ENCODE data around the gene SPR.
A peak's percentile ranks its signal among the peaks of the same experiment; 100 is the strongest.

Gene SPR

GRCh38 chr2:72883356-72883962, 3.7 kb upstream of the SPR start:
- H3K9ac ChIP-seq (ENCODE audit: low read length) = no peak overlapping the region

GRCh38 chr2:72886505-72887031, 640 bp upstream of the SPR start:
- Histone ChIP-seq H3K79me2 (ENCODE audit: insufficient read depth, low read length) (no peaks in the 10 kb centered on the region), H3K9me2 (replicated peaks; ENCODE audit: insufficient read depth, low read length) (no peaks in the 10 kb centered on the region), H3F3A (ENCODE audit: insufficient read depth) (no peaks in the 10 kb centered on the region), H2AFZ (ENCODE audit: low read depth, low read length, severe bottlenecking) (no peak overlapping the region), H3K4me2 (ENCODE audit: low read depth, low read length, poor library complexity, severe bottlenecking) (no peak overlapping the region), H3K9me3 (ENCODE audit: insufficient read depth, low read length) (no peaks in the 10 kb centered on the region), H3K36me3 (ENCODE audit: low read length) (no peaks in the 10 kb centered on the region), H3K4me3 (ENCODE audit: insufficient read depth, low read length, poor library complexity, severe bottlenecking) (no peak overlapping the region), H3K27me3 (ENCODE audit: low read length) (no peaks in the 10 kb centered on the region), H3K27ac (ENCODE audit: low read depth, low read length) (no peak overlapping the region), H3K9ac (ENCODE audit: low read length) (no peak overlapping the region), H4K20me1 (ENCODE audit: low read depth, low read length) (no peaks in the 10 kb centered on the region)
- no peak for TF ChIP-seq EZH2phosphoT487 (conservative IDR thresholded peaks at IDR 0.05; ENCODE audit: low read length)
- no peak for TF ChIP-seq CTCF (IDR thresholded peaks at IDR 0.05; ENCODE audit: insufficient read depth, low read length, poor library complexity, severe bottlenecking)

More at GRCh38 chr2:72883356-72883962, 3.7 kb upstream of the SPR start:
- H3K79me2 ChIP-seq (ENCODE audit: insufficient read depth, low read length) = no peaks in the 10 kb centered on the region
- no peaks in the 10 kb centered on the region for H3K9me2 ChIP-seq (replicated peaks; ENCODE audit: insufficient read depth, low read length)
- no peak overlapping the region for H3K4me3 ChIP-seq (ENCODE audit: insufficient read depth, low read length, poor library complexity, severe bottlenecking)
- H3K9me3 ChIP-seq (ENCODE audit: insufficient read depth, low read length) = no peaks in the 10 kb centered on the region
- no peak overlapping the region for H3K27ac ChIP-seq (ENCODE audit: low read depth, low read length)
- no peaks in the 10 kb centered on the region for H4K20me1 ChIP-seq (ENCODE audit: low read depth, low read length)
- H3F3A ChIP-seq (ENCODE audit: insufficient read depth) = no peaks in the 10 kb centered on the region
- no peak overlapping the region for H2AFZ ChIP-seq (ENCODE audit: low read depth, low read length, severe bottlenecking)
- H3K36me3 ChIP-seq (ENCODE audit: low read length) = no peaks in the 10 kb centered on the region
- no peak overlapping the region for H3K4me2 ChIP-seq (ENCODE audit: low read depth, low read length, poor library complexity, severe bottlenecking)
- no peaks in the 10 kb centered on the region for H3K27me3 ChIP-seq (ENCODE audit: low read length)
- TF ChIP-seq CTCF (IDR thresholded peaks at IDR 0.05; ENCODE audit: insufficient read depth, low read length, poor library complexity, severe bottlenecking) (no peak), EZH2phosphoT487 (conservative IDR thresholded peaks at IDR 0.05; ENCODE audit: low read length) (no peak)

GRCh38 chr2:72887740-72888437, 681 bp downstream of the SPR start:
- no peaks in the 10 kb centered on the region for H3F3A ChIP-seq (ENCODE audit: insufficient read depth)
- H3K36me3 ChIP-seq (ENCODE audit: low read length) = no peaks in the 10 kb centered on the region
- H3K9ac ChIP-seq (ENCODE audit: low read length) = peak overlapping the region; percentile 47
- peak overlapping the region; percentile 72 for H2AFZ ChIP-seq (ENCODE audit: low read depth, low read length, severe bottlenecking)
- H3K79me2 ChIP-seq (ENCODE audit: insufficient read depth, low read length) = no peaks in the 10 kb centered on the region
- H4K20me1 ChIP-seq (ENCODE audit: low read depth, low read length) = no peaks in the 10 kb centered on the region
- H3K27ac ChIP-seq (ENCODE audit: low read depth, low read length) = no peak overlapping the region
- TF ChIP-seq EZH2phosphoT487 (conservative IDR thresholded peaks at IDR 0.05; ENCODE audit: low read length) (no peak), CTCF (IDR thresholded peaks at IDR 0.05; ENCODE audit: insufficient read depth, low read length, poor library complexity, severe bottlenecking) (peak; percentile 65)
- H3K9me3 ChIP-seq (ENCODE audit: insufficient read depth, low read length) = no peaks in the 10 kb centered on the region
- H3K27me3 ChIP-seq (ENCODE audit: low read length) = no peaks in the 10 kb centered on the region
- peak overlapping the region; percentile 56 for H3K4me2 ChIP-seq (ENCODE audit: low read depth, low read length, poor library complexity, severe bottlenecking)
- peak overlapping the region; percentile 48 for H3K4me3 ChIP-seq (ENCODE audit: insufficient read depth, low read length, poor library complexity, severe bottlenecking)
- H3K9me2 ChIP-seq (replicated peaks; ENCODE audit: insufficient read depth, low read length) = no peaks in the 10 kb centered on the region
